Esophagus muscularis mucosa (tissue), 3 donors: ENCODE data around the gene GNA12.

Experiments used
- POLR2A ChIP-seq: fragments of 450-650 bp; IDR thresholded peaks from one replicate; pipeline ENCODE4 v1.6.1; 2017; ENCODE audit warnings: antibody characterized with exemption, moderate library complexity, mild to moderate bottlenecking, low read depth
- POLR2AphosphoS5 ChIP-seq, 2 donors: sonication (generic); formaldehyde crosslinking; IDR thresholded peaks; one replicate each; pipeline ENCODE4 v1.6.1; 2017; ENCODE audit warnings: antibody characterized with exemption in 2 of 2
- TF ChIP-seq, protein P1 (sequence below), 3 experiments: fragments of 200-600 bp in 2 of 3; fragments of 450-650 bp in 1 of 3; sonication (generic) in 2 of 3; IDR thresholded peaks; one replicate each; pipeline ENCODE4 v1.5.1; 2017 to 2019; ENCODE audit warnings: antibody characterized with exemption in 3 of 3, mild to moderate bottlenecking in 2 of 3, moderate library complexity in 1 of 3

DNA sequence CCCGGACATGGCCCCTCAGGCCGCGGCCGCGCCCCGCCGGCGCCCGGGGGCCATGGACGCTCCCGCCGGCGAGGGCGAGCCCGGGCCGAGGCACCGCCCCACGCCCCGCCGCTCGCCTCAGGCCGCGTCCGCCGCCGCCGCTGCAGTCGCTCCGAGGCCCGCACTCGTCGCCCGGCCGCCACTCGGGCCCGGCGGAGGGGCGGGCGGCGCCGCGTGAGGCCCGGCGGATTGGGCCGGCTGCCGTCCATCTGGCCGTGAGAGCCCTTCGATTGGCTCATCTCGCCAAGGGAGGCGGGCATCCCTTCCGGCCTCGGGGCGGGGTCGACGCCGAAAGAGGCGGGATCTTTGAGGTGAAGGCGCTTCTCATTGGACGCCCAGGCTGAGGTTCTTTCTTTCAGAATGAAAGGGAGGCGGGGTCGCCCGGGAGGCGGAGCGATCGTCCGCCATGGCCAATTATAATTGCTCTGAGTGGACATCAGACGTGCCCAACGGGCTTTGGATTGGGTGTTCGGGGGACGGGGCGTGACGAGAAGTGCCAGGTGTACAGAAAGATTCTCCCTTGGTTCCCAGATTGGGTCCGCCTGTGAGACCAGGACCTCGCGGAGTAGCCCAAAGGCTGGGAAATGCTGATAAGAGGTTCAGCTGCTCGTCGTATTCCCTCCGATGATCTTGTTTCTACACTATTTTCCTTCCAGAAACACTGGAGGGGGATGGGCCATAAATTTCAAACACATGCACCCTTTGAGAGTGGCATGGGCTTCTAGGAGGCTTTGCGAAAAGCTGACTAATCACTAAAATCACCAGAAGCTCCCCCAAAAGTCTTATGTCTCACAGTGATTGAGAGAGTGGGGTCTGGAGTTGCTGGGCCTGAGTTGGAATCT lies at the start of gene GNA12:
- TF ChIP-seq POLR2A = no peak
- TF ChIP-seq, protein P1, sequence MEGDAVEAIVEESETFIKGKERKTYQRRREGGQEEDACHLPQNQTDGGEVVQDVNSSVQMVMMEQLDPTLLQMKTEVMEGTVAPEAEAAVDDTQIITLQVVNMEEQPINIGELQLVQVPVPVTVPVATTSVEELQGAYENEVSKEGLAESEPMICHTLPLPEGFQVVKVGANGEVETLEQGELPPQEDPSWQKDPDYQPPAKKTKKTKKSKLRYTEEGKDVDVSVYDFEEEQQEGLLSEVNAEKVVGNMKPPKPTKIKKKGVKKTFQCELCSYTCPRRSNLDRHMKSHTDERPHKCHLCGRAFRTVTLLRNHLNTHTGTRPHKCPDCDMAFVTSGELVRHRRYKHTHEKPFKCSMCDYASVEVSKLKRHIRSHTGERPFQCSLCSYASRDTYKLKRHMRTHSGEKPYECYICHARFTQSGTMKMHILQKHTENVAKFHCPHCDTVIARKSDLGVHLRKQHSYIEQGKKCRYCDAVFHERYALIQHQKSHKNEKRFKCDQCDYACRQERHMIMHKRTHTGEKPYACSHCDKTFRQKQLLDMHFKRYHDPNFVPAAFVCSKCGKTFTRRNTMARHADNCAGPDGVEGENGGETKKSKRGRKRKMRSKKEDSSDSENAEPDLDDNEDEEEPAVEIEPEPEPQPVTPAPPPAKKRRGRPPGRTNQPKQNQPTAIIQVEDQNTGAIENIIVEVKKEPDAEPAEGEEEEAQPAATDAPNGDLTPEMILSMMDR (IDR thresholded peaks at IDR 0.05) = no peak
- peak in 1 of 2 donors; percentile 63 for TF ChIP-seq POLR2AphosphoS5 (IDR thresholded peaks at IDR 0.05)
